Measurements from ENCODE around the gene HCAR1.
"Not testable (repeated sequence)": the region's sequence is repeated elsewhere in the genome, so short reads cannot be mapped to it uniquely, and the experiment has no call there.

Gene HCAR1

GRCh38 chr12:122721057-122721545, 9.5 kb downstream of the HCAR1 start:
- DNase-seq, result no peak

GRCh38 chr12:122716658-122717057, 14.0 kb downstream of the HCAR1 start, which contains the start of gene HCAR3:
TSS of gene HCAR3 (minus strand) at chr12:122716811. CDS start at chr12:122716737, 74 bp downstream.
- DNase-seq, result not testable (repeated sequence)

GRCh38 chr12:122715211-122715610, 15.4 kb downstream of the HCAR1 start:
- not testable (repeated sequence) for DNase-seq

GRCh38 chr12:122713491-122714188, 17.0 kb downstream of the HCAR1 start:
- not testable (repeated sequence) for DNase-seq

GRCh38 chr12:122711266-122711665, 19.4 kb downstream of the HCAR1 start:
- DNase-seq, result not testable (repeated sequence)

- not testable (repeated sequence) for DNase-seq
Measured at GRCh38 chr12:122710341-122710740, 20.3 kb downstream of the HCAR1 start.

- not testable (repeated sequence) for DNase-seq
Measured at GRCh38 chr12:122709287-122709686, 21.4 kb downstream of the HCAR1 start.

GRCh38 chr12:122703841-122704240, 26.8 kb downstream of the HCAR1 start:
- DNase-seq, result not testable (repeated sequence)

- not testable (repeated sequence) for DNase-seq
Measured at GRCh38 chr12:122702890-122703611, 27.6 kb downstream of the HCAR1 start, which contains the start of gene HCAR2. TSS of gene HCAR2 (minus strand) at chr12:122703357. CDS start at chr12:122703283, 74 bp downstream.

GRCh38 chr12:122701481-122701880, 29.2 kb downstream of the HCAR1 start:
- not testable (repeated sequence) for DNase-seq

- DNase-seq, result not testable (repeated sequence)
Measured at GRCh38 chr12:122700038-122700710, 30.5 kb downstream of the HCAR1 start.

- DNase-seq, result not testable (repeated sequence)
Measured at GRCh38 chr12:122696922-122697321, 33.7 kb downstream of the HCAR1 start.

GRCh38 chr12:122691566-122691965, 39.1 kb downstream of the HCAR1 start:
- no peak for DNase-seq

GRCh38 chr12:122688291-122688690, 42.4 kb downstream of the HCAR1 start:
- no peak for DNase-seq

GRCh38 chr12:122687086-122687485, 43.6 kb downstream of the HCAR1 start:
- DNase-seq, result no peak

- no peak for DNase-seq
Measured at GRCh38 chr12:122686538-122686937, 44.1 kb downstream of the HCAR1 start.

GRCh38 chr12:122684297-122684813, 46.3 kb downstream of the HCAR1 start:
- DNase-seq, result no peak

- no peak for DNase-seq
Measured at GRCh38 chr12:122681814-122682213, 48.8 kb downstream of the HCAR1 start.

GRCh38 chr12:122680989-122681388, 49.7 kb downstream of the HCAR1 start:
- not testable (repeated sequence) for DNase-seq

- not testable (repeated sequence) for DNase-seq
Measured at GRCh38 chr12:122676781-122677180, 53.9 kb downstream of the HCAR1 start.
